GM19023 (cell line): ENCODE measurements around the gene TMEM131L.

ENCODE experiments used
- ATAC-seq: cut with Tn5 transposase; IDR thresholded peaks from one replicate; pipeline ENCODE4 v1.9.1; 2021; ENCODE audit warnings: mild to moderate bottlenecking, moderate library complexity; ENCODE audit not compliant: unreplicated experiment

The TMEM131L gene

DNA sequence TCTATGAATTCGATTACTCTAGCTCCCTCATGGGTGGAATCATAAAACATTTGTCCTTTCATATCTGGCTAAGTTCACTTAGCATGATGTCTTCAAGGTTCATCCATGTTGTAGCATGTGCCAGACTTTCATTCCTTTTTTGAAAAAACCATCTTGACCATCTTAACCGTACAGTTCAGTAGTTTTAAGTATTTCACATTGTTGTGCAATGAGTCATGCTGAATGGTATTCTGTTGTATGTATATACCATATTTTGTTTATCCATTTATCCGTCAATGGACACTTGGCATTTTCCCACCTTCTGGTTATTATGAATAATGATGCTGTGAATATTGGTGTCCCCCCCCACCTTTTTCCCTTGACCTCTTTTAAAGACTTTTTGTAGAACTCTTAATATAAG, 145.5 kb downstream of the TMEM131L start:
- ATAC-seq = no peak

DNA sequence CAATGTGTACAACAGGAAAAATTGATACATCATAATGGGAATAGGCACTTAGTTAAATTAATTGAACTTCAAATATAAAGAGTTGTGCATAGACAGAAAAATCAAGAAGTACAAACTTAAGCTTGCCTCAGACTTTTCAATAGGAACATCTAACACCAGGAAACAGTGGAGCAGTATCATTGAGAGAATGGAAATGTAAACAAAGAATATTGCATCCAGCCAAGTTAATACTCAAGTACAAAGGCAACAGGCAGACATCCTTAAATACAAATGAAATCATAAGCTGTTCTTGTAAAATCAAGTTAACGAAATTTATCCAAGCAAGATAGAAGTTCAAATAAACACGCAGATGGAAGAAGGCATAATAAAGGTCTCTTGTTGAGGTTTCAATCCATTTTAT, 146.7 kb downstream of the TMEM131L start:
- ATAC-seq = no peak

DNA sequence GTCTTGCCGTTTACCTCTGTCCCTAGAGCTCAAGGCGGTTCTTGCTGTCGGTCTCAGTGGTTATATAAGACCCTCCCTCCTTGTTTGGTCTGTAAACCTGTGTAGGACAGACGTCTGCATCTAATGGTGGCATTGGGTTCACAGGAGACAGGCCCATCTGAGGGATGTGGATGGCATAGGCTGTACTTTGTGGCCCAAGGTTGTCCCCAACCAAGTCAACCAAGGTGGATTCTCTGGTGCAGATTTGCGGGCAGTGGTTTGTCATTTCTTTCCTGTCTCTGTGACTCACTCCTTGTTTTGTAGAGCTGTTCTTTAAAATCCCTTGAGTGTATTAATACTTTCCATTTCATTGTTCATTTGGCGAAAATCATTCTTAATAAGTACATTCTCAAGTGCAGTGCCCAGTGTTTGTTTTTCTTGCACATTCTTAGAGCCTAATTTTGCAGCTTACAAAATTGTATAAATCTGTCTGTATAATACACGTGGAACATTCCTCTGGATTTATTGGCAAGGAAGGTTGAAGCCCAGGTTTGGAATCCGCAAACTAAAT, 149.9 kb downstream of the TMEM131L start:
- no peak for ATAC-seq

DNA sequence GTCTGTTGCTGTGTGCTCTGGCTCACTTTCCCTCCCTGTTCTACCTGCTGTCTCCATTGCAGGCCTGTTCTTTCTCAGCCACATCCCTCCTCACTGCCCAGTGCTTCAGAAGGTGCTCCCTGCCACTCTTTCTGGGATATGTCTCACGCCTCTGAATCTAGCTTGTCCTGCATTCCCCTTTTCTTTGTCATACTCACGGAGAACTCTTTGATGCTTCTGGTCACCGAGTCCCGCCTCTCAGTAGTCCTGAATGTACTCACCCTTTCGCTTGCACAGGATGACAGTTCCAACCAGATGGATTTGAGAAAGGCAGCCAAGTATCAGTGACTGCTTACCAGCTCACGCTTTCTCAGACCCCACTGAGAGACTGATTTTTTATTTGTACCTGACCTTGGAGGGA, 152.7 kb downstream of the TMEM131L start:
- ATAC-seq = no peak

DNA sequence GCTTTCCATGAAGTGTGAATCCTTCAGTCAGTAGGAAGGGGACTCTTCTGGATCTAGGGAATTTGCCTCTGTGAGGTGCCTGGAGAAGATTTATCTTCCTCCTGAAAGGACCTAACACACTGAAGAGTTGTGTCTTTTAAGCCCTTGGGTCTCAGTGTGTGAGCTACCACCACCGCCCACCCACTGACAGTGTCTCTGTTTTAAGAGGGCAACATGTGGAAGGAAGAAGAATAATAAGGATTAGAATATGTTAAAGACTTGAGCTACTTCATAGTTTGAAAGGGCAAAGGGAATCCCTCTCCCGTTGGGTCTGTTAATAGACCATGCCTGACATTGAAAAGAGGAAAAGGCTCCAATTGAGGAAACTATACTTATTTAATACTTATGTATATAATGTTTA, 153.7 kb downstream of the TMEM131L start:
- ATAC-seq = no peak

DNA sequence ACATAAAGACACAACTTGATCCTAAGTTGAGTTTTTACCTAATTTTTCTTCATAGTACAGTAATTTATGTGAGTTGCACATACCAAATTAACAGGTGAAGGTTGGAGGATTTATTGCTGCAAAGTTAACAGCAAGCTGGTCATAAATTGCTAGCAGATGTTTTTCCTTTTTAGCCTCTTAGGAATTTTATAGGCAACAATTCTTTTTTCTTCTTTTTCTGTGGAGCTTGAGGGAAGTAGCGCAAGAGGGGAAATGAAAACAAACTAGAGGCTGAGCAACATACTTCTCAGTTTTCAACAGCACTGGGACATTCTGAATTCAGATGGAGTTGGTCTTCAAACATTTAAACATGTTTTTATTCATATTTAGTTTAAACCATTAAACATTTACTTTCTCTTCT, 154.2 kb downstream of the TMEM131L start:
- ATAC-seq = no peak

DNA sequence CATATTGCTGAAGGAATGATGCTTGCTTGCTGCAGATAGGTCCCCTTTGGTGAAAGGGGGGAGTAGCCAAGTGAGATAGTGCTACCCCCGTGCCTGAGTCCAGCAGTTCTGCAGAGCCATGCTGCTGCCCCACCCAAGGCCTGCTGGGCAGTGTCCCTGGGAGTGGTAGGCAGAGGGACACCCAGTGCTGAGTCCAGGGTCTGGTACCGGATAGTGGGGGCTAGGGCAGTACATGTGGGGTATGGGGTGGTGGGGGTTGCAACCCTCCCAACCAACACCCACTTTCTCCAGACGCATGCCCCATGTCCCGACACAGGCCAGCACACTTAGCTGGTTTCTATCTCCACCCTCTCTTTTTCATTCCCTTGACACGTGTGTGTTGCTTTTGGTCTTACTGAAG, 155.9 kb downstream of the TMEM131L start:
- ATAC-seq = no peak

DNA sequence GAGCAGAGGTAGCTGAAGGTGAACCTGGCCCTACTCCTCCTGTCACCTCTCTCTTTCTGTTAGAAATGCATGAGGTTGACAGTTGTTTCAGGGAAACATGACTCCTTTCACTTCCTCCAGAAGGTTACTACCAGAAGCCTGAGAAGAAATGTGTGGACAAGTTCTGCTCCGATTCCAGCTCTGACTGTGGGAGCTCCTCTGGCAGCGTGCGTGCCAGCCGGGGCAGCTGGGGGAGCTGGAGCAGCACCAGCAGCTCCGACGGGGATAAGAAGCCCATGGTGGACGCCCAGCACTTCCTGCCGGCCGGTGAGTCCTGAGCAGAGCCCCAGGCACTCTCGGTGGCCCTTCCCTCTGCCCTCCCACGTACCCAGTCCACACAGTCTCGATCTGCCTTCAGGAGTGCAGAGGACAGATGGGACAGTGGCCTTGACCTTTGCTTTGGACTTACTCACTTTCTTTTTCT, 156.6 kb downstream of the TMEM131L start:
- no peak for ATAC-seq

DNA sequence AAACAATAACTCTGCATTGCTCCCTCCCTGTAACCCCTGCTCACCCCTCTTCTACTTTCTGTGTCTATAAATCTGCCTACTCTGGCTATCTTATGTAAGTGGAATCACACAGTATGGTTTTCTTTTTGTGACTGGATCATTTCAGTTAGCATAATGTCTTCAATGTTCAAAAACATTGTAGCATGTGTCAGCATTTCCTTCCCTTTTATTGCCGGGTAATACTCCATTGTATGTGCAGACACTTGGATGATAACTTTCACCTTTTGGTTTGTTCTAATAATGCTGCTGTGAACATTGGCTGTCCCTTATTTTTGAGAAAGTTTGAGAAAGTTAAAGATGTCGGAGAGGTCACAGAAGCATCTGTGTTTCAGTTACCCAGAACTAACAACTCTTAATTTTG, 157.3 kb downstream of the TMEM131L start:
- ATAC-seq = no peak

DNA sequence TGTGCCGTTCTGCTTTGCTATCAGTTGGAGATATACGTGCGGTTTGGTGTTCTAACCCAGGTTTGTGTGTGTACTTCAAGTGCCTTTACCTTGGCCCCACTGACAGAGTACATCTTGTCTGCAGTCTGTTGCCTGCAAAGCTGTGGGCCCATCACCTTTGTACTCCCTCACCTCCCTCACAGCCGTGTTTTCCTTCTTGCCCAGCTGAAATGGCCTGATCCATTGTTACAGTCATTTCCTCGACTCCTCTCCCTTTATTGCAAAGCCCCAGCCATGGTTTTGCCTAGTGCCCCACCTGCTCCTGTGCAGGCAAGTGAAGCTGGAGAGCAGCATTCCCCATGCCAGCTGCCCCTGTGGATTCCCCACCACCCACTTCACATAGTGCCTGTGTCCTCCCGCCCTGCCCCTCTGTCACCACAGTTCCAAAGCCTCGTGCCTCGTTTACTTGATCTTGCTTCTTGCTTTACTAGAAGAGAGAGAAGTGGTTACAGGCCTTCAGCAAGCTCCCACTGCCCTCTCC, 162.7 kb downstream of the TMEM131L start:
- no peak for ATAC-seq

DNA sequence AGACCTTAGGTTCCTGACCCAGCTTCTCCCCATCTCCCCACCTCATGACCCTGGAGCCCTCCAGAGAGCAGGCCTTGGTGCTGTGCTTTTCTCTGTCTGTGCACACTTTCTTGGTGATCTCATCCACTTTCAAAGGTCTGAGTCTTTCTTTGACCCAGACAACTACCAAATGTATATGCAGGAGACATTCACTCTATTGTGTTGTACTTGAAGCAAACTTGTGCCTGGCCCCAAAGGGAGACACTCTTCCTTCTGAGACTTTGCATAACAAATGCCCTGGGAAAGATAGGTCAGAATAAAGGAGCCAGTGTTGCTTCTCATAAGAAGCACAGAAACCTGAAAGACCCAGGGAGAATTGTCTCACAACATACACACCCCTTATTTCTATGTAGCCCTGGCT, 163.6 kb downstream of the TMEM131L start:
- ATAC-seq = no peak

DNA sequence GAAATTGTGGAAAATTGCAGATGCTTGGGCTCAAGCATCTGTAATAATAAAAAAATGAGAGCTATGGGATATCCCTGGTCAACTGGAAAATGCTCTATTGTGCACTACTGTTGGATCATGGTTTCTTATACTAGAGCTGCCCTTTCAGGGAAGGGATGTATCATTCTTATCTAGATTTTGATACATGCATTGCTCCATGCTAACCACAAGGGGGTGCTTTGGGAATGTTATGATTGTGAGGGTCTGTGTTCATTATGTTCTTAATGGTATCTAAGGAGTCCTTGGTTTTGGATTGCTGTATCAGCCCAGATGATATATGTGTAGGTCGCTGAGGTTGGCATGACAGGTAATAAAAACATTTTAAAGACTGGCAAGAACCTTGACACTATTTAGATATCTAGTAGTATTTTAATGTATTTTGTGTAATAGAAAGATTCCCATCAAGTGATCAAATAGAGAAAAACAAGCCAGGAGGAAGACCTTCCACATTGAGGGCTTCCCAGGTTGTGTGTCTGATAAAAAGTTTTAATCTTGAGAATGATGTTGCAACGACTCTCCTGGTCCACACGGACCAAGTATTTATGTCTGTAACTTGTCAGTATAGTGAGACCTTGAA, 168.7 kb downstream of the TMEM131L start:
- no peak for ATAC-seq

DNA sequence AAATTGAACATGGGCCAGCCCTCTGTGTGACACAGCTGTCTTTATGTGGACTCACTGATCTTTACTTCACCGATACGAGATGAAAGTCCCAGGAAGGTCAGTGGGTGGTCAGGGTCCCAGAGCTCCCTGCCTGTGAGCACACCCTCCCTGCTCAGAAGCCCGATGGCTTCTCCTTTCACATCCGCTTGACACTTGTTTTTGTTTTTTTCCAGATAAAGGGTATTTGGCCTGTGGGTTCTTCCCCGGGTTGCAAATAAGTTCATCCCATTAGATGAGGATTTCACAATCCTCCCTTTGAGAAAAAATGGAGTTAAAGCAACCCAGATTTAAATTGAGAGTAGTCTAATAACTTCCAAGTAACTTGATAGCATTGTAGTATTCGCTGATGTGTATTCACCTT, 169.7 kb downstream of the TMEM131L start:
- ATAC-seq = no peak

DNA sequence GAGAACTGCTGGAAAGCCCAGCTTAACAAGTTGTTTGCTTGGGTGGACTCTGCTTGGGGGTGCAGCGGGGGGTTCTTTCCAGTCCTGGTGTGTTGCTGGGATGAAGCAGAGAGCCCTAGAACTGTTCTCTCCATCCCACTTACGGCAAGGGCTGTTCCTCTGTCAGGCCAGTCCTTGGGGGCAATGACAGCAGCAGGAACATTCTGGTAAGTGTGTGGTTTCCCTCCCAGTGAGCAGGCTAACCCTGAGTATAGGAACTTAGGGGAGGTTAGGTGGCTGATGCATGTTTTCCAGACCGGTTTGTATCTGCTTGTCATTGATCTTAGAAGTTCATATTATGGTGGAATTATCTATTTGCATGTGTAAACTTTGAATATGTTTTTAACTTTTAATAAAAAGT, 171.0 kb downstream of the TMEM131L start:
- no peak for ATAC-seq

DNA sequence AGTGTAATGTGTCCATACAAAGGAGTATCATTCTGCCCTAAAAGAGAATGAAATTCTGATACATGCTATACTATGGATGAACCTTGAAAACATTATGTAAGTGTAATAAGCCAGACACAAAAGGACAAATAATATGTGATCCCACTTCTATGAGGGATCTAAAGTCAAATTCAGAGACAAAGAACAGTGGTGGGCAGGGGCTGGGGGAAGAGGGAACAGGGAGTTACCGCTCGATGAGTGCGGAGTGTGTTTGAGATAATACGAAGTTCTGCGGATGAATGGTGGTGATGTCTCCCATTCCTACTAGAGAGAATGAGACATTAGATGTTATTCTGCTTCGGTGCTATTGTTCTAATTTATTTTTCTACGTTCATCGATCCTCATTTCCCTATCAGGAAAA, 171.9 kb downstream of the TMEM131L start:
- ATAC-seq = no peak

DNA sequence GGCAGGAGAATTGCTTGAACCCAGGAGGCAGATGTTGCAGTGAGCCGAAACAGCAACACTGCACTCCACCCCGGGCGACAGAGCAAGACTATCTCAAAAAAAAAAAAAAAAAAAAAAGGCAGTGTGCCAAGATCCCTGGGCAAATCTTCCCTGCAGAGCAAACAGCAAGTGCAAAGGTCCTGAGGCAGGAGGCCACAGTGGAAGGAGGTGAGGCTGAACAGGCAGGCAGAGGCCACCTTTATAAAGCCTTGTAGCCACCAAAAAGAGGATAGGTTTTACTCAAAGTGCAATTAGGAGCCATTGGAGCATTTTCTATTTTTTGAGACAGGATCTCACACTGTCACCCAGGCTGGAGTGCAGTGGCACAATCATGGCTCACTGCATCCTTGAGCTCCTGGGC, 172.8 kb downstream of the TMEM131L start:
- no peak for ATAC-seq

DNA sequence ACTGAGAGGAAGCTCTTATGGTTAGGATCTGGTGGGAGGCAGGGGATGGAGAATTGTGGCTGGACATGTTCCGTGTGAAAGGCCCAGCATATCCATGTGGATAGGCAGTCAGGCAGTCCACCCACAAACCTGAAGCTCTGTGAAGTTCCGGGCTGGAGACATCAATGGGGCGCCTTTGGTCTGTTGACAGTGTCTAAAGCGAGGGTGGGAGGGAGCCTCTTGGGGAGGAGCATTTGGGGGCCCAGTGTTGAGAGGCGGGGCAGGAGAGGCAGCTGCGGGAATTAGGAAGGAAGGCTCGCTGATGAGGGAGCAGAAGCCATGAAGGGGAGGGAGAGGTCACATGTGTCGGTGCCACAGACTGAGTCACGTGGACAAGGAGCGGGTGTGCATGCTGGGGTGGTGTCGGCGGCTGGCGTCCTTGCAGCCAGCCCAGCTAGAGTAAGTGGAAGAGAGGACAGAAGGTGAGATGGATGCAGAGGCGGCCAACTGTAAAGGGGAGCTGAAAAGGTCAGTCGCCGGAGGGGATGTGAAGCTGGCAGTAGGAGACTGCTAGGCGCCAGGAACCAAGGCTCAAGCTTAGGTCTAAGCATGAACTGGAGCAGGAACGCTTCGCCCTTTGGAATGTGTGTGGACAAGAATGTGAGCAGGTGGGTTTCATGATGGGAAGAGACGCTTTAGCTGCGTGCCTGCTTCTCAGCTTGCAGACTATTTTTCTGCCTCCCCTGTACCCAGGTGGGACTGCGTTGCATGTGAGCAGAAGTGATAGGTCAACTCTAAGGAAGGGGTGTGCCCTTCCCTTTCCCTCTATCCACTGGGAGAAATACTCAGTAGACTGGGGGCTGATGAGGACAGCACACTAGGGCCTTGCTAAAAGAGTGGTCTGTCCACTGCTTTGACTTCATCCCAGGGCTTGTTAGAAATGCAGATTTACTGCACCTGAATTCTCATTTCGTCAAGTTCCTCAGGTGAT, 174.0 kb downstream of the TMEM131L start:
- ATAC-seq = no peak

DNA sequence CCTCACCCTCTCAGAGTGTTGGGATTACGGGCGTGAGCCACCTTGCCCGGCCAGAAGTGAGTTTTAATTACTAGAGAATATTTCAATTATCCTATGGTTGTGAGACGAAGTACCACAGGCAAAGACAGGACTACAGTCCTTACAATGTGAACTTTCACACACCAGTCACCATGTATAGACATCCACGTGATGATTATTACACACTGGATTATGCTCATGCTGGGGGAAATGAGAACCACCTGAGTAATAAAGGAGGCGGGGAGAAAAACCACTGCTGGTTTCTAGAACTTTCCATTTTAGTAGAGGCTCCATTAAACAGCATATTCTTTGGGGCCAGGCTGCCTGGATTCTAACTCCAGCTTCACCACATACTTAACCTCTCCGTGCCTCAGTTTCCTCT, 175.4 kb downstream of the TMEM131L start:
- ATAC-seq = no peak

DNA sequence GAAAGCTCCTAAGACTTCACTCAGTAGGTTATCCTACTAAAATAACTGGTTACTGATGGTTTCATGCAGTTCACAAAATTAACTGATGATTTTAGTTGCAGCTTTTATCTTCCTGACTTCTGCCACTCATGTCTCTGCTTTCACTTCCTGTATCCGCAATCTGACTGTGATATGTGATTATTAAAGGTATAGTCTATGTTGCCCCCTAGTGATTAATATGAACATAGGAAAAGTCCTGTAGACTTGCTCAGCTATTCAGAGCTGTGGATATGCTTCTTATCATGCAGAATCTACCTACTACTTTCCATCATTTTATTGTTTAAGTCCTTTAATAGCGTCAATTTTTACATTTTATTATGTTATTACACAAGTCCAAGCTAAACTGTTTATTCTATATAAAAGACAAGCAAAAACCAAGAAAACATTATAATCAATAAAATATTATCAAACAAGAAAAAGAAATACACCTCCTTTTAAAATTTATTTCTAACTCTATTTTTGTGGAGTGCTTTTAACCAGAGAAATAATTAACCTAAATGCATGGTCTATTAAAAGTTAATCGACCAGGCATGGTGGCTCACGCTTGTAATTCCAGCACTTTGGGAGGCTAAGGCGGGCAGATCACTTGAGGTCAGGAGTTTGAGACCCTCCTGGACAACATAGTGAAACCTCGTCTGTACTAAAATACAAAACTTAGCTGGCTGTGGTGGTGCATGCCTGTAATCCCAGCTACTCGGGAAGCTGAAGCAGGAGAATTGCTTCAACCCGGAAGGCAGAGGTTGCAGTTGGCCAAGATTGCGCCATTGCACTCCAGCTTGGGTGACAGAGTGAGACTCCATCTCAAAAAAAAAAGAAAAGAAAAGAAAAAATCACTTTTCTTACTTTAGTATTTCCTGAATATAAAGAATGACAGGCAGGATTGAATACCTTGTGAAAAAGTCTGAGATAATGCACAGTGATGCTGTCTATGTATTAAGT, 177.5 kb downstream of the TMEM131L start:
- ATAC-seq = peak; percentile 69

DNA sequence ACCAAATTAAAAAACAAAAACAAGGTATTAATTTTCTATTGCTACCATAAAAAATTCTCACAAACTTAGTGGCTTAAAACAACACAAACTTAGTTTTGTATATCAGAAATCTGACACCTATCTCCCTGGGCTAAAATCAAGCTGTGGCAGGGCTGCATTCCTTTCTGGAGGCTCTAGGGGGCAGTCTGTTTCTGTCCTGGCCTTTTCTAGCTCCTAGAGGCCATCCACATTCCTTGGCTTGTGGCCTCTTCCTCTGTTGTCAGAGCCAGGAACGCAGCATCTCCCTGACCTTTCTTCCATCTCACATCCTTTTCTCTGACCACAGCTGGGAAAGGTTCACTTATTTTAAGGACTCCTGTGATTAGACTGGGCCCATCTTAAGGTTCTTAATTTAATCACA, 179.0 kb downstream of the TMEM131L start:
- no peak for ATAC-seq

DNA sequence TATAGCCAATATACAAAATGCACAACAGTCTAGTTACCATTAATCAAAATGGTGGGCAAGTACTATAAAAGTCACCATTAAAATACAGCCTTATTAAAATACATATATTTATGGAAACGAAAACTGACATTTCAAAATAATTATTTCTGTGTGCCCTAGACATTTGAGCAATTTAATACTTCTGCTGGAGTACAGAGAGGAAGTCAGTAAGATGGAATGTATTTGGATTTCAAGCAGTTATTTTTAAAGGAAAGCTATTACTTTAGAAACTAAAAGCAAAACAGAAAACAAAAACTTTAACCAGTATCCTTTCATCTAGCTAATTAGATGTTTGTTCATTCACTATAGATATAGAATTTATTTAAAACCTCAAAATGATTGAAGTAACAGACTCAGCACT, 180.1 kb downstream of the TMEM131L start:
- ATAC-seq = no peak
